GM12874 (cell line): Measurements from ENCODE around the gene PLXDC1.

Experiments used
- CTCF ChIP-seq: IDR thresholded peaks from 2 replicates; pipeline ENCODE4 v1.5.1; 2011; ENCODE audit warnings: low read depth, mild to moderate bottlenecking, control low read depth, low read length, moderate library complexity; ENCODE audit not compliant: insufficient read depth

PLXDC1 gene

GRCh38 chr17:39141915-39142664, 9.3 kb downstream of the PLXDC1 start:
- TF ChIP-seq CTCF = no peak

GRCh38 chr17:39141294-39141693, 10.1 kb downstream of the PLXDC1 start:
- TF ChIP-seq CTCF = no peak

GRCh38 chr17:39139561-39139960, 11.9 kb downstream of the PLXDC1 start:
- no peak for TF ChIP-seq CTCF

GRCh38 chr17:39139161-39139511, 12.3 kb downstream of the PLXDC1 start:
- no peak for TF ChIP-seq CTCF

- TF ChIP-seq CTCF = no peak
Observed at GRCh38 chr17:39138431-39139160, 12.8 kb downstream of the PLXDC1 start.

GRCh38 chr17:39134878-39135277, 16.6 kb downstream of the PLXDC1 start:
- TF ChIP-seq CTCF = no peak

GRCh38 chr17:39132192-39132610, 19.2 kb downstream of the PLXDC1 start:
- TF ChIP-seq CTCF = no peak
